ENCODE measurements around the gene CYP2W1.

DNA sequence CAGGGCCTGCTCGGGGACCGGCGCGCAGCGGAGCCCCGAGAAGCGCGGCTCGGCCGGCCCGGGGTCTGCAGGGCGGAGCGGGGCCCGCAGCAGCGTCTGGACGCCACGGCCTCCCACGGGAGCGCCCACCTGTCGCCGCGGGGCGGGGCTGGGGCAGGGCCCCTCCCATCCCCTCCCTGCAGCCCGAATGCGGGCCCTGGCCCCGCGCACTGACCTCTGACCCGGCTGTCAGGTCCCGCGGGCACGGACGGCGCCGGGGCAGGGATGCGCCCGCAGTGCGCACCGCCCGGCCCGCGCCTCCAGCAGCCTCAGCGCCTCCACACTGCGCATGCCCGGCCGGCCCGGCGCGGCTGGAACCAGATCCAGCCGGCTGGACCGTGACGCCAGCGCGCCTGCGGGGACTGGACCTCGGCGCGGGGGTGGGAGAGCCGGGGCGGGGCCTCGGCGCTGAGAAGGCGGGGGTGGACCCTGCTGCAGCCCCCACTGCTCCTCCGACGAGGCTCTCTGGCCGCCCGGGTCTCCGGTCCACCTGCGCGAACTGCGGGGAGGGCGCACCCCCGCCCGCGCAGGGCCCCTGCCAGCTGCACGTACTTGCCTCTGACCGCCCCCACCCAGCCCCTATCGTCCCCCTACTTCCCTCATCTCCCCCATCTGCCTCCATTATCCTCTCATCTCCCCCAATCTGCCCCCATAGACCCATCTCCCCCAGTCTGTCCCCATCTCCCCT is 45.2 kb downstream of the CYP2W1 start:
- TF ChIP-seq EZH2 (IDR thresholded peaks at IDR 0.05; ENCODE audit: insufficient read depth, poor library complexity, severe bottlenecking): no peak
- no peak for TF ChIP-seq EZH2phosphoT487 (IDR thresholded peaks at IDR 0.05; ENCODE audit: insufficient read depth, low read depth)

Data from GM23248 (cell line).